Activated T-helper 1 cell treated with anti-CD3 and anti-CD28 coated beads, Interleukin-2, amount 50 U/mL, for 16 hours (primary cell): ENCODE measurements around the gene ALPI.
"Not testable (repeated sequence)": the region's sequence is repeated elsewhere in the genome, so short reads cannot be mapped to it uniquely, and the experiment has no call there.

ENCODE experiments used
- DNase-seq, 2 donors: peaks; one replicate each; pipeline ENCODE4 v3.0.0-alpha.2; 2020; ENCODE audit warnings: low read depth in 1 of 2, low spot score in 1 of 2

Gene ALPI

DNA sequence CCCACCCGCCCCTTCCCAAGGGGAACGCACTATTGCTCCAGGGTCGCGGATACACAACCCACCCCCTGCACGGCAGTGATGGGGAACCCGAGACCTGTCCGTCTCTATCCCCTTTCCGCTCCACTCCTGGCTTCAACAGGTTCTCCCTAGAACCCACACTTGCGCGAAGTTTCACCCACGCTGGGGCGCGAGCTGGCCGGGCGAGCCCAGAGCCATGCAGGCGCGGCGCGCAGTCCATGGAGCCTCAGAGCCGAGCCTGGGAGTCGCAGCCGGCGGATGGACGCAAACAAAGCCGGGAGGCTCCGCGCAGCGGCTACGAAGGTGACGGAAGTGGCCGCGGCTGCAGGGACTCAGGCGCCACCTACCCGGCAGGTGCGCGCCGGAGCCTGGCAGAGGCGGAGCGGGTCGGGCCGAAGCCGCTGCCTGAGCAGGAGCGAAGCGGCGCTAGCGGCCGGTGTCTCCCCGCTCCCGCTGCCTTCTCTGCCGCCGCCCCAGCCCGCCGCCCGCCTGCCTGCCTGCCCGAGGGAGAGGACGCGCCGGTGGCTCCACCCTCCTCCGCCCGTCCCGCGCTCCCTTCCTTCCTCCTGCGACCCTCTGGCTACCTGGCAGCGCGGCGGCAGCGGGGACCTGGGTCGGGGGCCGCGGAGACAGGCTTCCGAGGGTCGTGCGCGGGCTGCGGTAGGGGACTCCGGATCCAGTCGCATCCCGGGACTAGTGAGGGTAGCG lies 35.3 kb upstream of the ALPI start:
- DNase-seq = no peak

DNA sequence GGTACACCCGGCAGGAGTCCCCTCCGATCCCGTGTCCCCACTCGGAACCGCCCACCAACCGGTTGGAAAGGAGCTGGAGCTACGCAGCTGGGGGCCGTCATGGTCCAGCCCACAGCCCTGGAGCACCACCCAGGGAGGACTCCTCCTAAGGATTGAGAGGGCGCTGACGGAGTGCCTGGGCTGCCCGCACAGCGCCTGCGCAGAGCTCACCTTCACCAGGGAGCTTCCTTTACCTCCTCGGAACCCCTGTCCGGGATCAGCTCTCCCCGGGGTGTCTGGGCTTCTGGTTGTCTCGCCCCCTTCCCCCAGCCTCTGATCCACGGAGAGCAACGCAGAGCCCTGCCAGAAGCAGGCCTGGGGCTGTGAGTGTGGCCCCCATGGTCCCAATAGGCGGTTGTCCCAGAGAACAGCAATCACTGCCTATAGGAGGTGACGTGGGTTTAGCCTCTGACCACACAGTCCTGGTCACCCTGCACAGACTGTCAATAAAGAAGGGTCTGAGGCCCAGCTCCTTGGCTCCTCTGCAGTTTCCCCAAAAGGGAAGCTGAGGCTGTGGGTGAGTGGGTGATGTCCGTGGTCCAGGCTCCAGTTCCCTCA lies 34.7 kb upstream of the ALPI start:
- DNase-seq = no peak

DNA sequence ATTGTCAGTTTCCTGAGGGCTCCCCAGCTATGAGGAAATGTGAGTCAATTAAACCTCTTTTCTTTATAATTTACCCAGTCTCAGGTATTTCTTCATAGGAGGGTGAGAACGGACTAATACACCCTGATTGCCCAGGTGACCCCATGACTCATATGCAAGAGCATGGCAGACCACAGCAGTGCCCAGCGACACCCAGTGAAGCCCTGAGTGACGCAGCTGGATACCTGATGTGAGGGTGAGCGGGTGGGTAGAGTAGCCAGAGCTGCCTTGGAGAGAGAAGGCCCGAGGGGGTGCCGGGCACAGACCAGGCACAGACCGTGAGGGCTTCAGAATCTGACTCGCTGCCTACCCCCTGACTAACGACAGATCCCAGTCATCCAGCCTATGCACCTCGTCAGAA lies 33.9 kb upstream of the ALPI start:
- DNase-seq = no peak

DNA sequence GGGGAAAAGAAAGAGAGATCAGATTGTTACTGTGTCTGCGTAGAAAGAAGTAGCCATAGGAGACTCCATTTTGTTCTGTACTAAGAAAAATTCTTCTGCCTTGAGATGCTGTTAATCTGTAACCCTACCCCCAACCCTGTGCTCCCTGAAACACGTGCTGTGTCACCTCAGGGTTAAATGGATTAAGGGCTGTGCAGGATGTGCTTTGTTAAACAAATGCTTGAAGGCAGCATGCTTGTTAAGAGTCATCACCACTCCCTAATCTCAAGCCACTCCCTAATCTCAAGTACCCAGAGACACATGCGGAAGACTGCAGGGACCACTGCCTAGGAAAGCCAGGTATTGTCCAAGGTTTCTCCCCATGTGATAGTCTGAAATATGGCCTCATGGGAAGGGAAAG lies 33.0 kb upstream of the ALPI start:
- DNase-seq = not testable (repeated sequence)

DNA sequence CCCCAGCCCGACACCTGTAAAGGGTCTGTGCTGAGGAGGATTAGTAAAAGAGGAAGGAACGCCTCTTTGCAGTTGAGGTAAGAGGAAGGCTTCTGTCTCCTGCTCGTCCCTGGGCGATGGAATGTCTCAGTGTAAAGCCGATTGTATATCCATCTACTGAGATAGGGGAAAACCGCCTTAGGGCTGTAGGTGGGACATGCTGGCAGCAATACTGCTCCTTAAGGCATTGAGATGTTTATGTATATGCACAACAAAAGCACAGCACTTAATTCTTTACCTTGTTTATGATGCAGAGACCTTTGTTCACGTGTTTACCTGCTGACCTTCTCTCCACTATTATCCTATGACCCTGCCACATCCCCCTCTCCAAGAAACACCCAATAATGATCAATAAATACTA lies 32.5 kb upstream of the ALPI start:
- DNase-seq = not testable (repeated sequence)

DNA sequence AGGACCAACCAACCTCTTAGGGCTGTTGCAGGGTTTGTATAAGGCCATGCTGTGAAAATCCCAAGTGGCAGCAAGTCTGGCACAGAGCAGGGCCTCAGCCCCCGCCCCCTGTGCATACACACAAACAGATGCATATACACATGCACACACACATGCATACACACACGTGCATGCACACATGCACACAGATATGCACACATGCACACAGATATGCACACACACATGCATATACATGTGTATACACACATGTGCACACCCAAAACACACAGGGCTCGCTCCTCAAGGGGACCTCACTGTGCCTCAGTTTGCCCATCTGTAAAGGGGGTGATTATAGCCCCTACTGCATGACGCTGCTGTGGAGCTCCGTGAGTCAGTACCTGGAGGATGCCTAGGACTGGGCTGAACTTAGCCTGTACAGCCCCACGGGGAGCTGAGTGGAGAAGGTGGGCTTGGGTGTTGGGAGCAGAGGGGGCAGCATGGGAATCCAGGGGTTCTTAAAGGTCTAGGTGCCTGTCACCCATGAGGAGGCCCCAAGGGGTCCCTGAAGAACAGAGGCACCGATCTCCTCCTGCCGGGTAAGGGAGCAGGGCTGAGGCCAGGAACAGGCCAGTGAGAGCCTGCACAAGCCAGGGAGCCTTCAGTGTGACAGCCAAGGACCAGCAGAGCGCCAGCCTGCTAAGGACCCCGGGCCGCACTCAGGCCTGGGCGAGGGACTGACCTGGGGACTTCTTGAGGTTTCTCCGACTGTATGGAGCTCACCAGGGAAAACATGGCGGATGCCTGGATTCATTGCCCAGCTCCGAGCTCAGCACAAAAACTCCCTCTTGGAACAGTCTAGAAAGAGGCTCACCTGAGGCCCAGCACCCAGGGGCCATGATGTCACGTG lies 24.0 kb upstream of the ALPI start:
- DNase-seq = no peak

DNA sequence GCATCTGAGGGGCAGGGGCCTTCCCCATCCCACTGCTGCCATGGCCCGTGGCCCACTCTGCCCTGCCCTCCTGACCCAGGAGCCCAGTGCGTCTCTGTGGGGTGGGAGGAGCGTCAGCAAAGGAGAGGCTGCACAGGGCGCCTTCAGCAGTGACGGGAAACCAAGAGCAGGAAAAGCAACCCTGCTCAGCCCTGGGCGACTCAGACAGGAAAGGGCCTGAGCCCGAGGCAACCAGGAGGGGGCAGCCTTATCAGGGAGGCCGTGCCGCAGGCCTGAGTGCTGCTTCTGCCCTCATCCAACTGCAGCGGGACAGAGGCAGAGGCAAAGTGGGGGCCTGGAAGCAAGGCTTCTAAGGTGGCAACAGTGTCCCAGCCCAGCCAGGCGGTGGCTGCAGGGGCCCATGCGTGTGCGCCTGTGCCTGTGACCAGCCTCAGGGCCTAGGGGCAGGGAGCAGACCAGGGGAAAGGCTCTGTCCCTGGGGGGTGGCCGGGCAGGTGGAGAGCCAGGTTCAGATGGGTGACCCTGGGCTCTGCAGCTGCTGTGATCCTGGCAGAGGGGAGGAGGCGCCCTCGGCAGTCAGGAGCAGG lies 23.3 kb upstream of the ALPI start:
- no peak for DNase-seq

DNA sequence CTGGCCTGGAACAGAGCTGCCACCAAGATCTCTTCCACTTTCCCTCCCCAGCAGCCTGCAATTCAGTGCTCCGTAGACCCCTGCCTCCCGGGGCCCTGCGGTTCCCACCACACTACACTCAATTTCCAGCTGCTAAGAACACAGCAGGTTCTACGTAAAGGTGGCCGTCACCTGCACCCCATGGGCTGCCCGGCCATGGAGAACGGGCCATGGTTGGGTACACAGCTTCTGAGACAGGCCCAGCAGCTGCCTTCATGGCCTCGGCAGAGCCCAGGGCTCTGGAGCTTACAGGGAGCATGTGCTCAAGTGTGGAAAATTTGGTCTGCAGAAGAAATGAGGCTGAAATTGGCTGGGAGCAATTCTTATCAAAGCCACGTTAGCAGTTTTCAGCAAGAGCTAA lies 22.3 kb upstream of the ALPI start:
- not testable (repeated sequence) for DNase-seq

DNA sequence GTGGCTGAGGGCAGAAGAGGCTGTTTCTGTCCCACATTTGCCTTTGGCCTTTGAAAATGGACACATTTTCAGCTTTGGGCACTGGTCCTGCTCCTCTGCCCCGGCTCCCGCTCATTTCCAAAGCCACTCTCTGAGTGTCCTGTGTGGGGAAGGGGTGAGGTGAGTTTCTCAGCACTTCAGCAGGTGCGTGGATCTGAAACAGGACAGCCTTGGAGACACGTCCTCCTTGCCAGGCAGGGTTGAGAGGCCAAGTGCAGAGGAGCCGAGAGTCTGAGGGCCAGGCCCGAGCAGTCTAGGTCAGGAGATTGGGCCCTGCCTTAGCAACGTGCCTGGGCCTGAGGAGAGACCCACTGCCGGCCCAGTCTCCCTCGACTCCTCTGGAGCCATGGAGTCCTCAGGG lies 21.9 kb upstream of the ALPI start:
- no peak for DNase-seq

DNA sequence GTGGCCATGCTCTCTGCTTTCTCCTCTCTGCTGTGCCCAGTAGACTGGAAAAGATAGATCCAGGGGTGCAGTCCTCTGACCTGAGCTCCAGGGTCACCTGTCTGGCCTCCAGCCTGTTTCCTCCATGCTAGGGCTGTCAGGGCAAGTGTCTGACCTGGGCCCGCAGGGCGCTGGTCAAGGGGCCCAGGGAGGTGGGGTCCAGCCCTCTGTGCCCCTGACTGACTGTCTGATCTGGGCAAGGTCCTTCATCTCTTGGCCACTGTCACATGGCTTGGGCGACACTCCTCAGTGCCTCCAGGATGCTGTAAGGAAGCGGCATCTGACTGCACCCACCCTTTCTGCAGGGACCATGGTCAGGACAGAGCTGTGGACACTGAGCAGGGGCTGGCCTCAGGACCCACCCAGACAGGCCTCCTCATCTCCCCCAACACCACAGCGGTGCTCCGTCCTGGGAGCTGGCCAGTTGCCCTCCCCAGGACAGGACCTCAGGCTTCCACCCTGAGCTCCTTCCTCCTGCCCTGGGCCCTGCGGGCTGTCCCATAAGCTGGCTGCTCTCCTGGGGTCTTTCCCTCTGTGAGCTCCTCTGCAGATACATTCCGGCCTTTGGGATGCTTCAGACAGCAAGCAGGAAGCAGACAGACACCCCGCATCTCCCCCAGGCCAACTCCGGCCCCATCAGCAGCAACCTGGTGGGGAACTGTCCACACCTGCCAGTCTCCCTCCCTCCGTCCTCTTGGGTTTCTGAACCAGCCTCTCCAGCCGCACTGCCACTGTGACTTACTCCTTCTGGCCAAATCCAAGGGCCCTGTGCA lies 21.2 kb upstream of the ALPI start:
- no peak for DNase-seq

DNA sequence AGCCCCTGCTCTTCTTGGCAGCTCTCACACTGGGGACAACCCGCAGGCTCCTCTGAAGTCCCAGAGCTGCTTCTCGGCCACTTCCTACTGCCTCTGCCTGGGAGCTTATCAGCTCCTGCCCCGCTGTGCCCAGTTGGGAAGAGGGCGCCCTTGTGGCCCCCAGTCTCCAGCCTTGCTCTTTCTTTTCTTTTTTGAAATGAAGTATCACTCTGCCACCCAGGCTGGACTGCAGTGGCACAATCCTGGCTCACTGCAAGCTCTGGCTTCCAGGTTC lies 20.6 kb upstream of the ALPI start:
- DNase-seq = no peak

DNA sequence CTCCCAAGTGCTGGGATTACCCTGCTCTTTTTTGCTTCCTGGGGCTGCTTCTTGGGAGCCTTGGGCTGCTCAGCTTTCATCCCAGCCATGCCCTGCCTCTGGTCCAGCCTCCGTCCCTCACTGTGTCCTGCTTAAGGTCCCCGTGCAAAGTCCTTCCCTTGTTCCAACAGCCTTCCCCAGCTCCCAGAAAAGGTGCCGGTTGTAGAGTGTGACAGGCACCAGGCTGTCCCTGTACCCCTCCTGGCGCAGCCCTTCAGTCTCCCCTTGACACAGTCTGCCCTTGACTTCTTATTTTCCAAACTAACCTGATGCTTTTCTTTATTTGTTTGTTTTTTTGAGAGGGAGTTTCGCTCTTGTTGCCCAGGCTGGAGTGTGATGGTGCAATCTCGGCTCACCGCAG lies 20.1 kb upstream of the ALPI start:
- DNase-seq = no peak

DNA sequence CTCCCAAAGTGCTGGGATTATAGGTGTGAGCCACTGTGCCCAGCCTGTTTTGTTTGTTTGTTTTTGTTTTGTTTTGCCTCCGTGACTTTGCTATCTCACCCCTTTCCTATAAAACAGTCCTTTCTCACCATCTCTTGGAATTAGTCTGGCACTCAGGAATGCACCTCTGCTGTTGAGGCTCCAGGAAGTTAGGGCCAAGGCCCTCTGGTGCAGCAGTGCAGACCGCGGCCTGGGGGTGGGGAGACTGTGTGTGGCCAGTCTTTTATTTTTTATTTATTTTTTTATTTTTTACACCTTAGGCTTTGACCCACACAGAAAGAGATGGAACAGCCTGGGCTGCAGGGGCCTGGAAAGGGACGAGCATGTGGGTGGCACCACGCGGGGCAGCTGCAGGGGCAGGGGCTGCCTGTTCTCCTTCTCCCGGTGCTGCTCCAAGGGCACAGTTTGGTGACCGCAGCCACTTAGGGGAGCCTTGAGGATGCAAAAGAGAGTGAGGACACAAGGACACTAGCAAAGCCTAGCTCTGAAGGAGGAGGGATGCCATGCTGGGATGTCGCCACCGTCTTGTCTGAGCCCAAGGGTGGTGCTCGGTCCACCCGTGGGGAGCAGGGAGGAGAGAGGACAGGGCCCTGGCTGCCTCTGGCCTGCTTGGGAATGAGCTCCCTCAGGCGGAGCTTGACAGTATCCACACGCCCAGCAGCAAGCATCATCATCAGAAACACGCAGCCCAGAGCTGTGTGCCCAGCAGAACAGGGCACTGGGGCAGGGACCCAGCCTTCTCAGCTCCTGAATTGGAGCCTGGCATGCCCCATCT lies 19.4 kb upstream of the ALPI start:
- DNase-seq = no peak

DNA sequence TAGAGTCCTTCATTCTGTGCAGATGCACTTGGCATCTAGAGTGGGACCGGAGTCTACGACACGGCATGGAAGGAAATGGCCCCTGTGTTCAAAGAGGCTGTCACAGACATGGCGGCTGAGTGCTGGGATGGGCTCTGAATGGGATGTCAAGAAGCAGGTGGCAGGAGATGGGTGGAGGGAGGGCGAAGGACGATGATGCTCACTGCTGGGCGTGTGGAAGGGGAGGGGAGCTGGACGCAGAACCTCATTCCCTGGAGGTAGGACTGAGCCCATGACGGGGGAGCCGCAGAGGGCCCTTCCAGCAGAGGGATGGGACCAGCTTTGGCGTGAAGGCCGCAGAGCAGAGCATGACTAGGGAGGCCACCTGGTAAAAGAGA lies 18.8 kb upstream of the ALPI start:
- no peak for DNase-seq

DNA sequence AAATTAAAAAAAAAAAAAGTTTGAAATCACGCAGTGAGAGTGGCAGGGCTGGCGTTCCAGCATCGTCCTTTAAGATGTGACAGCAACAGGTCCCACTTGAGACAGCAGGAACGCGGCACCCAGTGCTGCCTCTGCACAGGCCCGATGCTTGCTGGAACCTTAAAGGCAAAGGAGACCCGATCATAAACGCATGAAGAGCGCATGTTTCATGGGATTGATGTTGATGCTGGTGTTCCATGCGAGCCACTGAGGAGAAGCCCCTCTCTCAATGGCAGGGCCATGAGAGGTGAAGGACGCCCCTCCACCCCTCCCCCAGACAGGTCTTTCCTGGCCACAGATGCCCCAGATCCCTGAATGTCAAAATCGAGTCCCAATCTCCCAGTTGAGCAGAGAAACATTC lies 17.9 kb upstream of the ALPI start:
- no peak for DNase-seq

DNA sequence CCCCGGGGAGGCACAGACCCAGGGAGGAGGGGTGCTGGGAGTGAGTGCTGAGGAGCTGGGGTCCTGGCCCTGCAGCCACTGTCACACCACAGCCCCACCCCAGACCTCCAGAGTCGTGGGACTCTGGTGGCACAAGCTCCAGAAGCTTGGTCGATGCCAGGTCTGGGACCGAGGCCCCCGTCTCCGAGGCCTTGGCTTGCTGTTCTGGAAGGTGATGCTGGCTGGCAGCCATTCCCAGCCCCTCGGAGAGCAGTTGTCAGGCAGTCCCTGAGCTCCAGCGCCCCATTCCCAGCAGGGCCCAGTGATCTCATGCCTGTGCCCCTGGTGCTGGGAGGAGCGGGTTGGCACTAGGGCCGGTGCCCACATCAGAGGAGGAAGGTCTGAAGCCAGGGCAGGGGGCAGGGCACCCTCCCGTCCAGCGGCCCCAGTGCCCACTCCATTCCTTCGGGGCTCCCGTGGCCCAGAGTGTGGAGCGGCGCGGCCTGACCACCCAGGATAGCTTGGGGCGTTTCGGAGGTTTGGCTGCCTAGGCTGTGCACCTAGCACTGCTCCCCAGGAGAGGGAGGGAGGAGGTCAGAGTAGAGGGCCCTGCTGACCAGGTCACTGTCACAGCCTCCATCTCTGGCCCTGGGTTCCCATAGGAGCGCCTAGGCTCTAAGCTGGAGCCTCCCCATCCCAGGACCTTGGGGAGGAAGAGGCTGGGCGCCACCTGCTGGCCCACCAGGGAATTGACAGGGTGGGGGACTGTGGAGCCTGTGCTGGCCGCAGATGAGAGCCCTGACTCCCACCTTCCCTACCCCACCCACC lies 16.8 kb upstream of the ALPI start:
- DNase-seq = no peak

DNA sequence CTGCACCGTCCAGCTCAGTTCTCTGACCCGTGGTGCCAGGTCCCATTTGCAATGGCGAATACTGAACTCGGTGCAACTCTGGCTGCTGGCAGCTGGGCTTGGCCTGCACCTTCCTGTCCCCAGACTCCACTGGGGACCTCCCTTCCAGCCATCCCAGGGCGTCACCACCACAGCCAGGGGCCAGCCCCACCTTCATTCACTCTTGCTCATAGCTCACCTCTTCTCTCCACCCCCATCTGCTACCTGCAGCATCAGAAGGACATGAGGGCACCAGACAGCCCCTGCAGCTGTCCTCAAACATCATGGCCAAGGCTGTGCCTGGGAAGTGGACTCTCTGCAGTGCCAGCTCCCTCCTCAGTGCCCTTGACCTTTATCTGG lies 16.2 kb upstream of the ALPI start:
- no peak for DNase-seq

DNA sequence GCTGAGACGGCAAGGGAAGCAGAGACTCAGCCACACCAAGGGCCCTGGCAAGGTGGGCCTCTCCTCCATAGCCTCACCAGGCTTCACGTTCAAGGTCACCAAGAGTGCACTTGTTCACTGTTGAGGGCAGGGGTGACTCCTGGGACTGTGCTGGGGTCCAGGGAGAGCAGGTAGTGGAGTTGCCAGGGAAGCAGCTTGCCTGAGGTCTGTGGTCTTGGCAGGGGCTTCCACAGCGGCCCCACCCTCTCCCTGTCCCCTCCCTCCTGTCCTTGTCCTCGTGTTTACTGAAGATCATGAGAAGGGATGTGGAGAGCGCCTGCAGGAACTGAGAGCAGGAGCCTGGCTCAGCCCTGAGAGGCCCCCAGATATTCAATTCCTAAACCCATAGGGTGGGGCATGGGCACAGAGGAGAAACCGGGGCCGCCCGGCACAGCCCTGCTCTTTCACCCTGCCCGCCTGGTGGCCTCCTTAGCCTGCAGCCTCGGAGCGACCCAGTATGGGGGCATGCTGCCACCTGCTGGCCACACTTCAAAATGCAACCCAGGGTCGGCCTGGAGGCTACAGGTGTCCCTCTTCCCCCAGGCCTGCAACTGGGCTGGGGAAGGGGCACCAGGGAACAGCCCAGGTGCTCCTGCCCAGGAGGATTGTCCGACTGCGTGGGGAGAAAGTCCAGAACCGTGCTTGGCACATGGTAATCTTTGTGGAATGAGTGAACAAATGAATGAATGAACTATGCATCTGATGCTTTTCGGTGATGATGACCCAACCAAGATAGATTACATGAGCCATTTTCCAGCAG lies 15.5 kb upstream of the ALPI start:
- peak; percentile 75 to 78 for DNase-seq

DNA sequence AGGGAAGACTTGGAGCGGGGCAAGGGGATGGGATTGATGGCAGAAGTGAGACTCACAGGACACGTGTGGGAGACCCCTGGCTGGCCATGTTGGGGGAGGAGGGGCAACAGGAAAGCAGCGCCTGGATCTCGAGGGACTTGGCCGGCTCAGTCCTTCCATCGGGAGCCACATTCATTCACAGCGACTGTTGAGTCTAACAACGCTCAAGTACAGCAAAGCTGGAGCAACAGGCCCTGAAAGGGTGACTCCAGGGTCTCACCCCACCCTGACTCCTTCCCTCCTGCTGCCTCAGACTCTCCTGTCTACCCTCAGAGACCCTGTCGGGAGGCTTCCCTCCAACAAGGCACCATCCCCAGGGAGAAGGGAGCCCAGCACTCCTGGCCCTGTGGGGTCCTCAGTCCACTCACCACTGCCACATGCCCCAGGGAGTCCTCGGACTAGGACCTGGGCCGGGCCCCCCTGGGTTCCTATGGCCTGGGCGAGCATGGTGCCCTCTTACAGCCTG lies 14.8 kb upstream of the ALPI start:
- no peak for DNase-seq
